CD8-positive, alpha-beta memory T cell (primary cell): ENCODE measurements around the gene SLC13A3. TPM values are rescaled to one million over a fixed set of nuclear protein-coding genes. Genes with fewer than 3 reads are reported as not detected.
A peak's percentile ranks its signal among the peaks of the same experiment; 100 is the strongest.

ENCODE experiments used
- CTCF ChIA-PET: fragments of 350-600 bp; sonication (Branson Sonifier 250); formaldehyde crosslinking; loops from one replicate; lab custom pipeline; 2021; ENCODE audit warnings: antibody characterized with exemption; lab: Charles Lee
- POLR2A ChIA-PET: fragments of 350-600 bp; sonication (Branson Sonifier 250); formaldehyde crosslinking; loops from one replicate; lab custom pipeline; 2021; ENCODE audit warnings: antibody characterized with exemption; lab: Charles Lee
- DNase-seq, 5 donors: peaks; one replicate each; pipeline versions ENCODE4 v3.0.0 to v3.0.0-alpha.2; 2020 to 2022; ENCODE audit warnings: mixed read lengths in 1 of 5
- H3K27ac ChIP-seq: one replicate; pipeline ENCODE4 v1.7.0; 2013; ENCODE audit warnings: low read depth, mild to moderate bottlenecking, low read length, moderate library complexity
- H3K27me3 ChIP-seq: 2 replicates; pipeline ENCODE4 v1.7.0; 2013; ENCODE audit warnings: low read length, mild to moderate bottlenecking; ENCODE audit not compliant: insufficient read depth, poor library complexity, severe bottlenecking
- H3K36me3 ChIP-seq: 2 replicates; pipeline ENCODE4 v1.7.0; 2013; ENCODE audit warnings: mild to moderate bottlenecking, low read length, moderate library complexity; ENCODE audit not compliant: insufficient read depth
- H3K4me1 ChIP-seq: 2 replicates; pipeline ENCODE4 v1.7.0; 2013; ENCODE audit warnings: mild to moderate bottlenecking, low read length, moderate library complexity; ENCODE audit not compliant: insufficient read depth
- H3K4me3 ChIP-seq: 2 replicates; pipeline ENCODE4 v1.7.0; 2013; ENCODE audit warnings: mild to moderate bottlenecking, low read length
- H3K9me3 ChIP-seq: 2 replicates; pipeline ENCODE4 v1.7.0; 2013; ENCODE audit warnings: mild to moderate bottlenecking, low read length
- H3K27ac Mint-ChIP-seq, 8 donors: one replicate each; pipeline ENCODE4 v1.8.0; 2020 to 2021; ENCODE audit warnings: mixed read lengths in 8 of 8, mild to moderate bottlenecking in 6 of 8, inconsistent platforms in 3 of 8, moderate library complexity in 3 of 8
- H3K27me3 Mint-ChIP-seq, 2 donors: one replicate each; pipeline ENCODE4 v1.8.0; 2020 to 2021; ENCODE audit warnings: mixed read lengths in 2 of 2, mild to moderate bottlenecking in 1 of 2, moderate library complexity in 1 of 2
- H3K36me3 Mint-ChIP-seq, 3 donors: one replicate each; pipeline ENCODE4 v1.8.0; 2020 to 2021; ENCODE audit warnings: mixed read lengths in 3 of 3, inconsistent platforms in 1 of 3, mild to moderate bottlenecking in 1 of 3
- H3K4me1 Mint-ChIP-seq, 3 donors: one replicate each; pipeline ENCODE4 v1.8.0; 2020 to 2021; ENCODE audit warnings: mixed read lengths in 3 of 3, inconsistent platforms in 1 of 3, mild to moderate bottlenecking in 1 of 3
- H3K4me3 Mint-ChIP-seq, 7 donors: one replicate each; pipeline ENCODE4 v1.8.0; 2020 to 2021; ENCODE audit warnings: mixed read lengths in 7 of 7, mild to moderate bottlenecking in 6 of 7, moderate library complexity in 4 of 7, inconsistent platforms in 2 of 7
- H3K9me3 Mint-ChIP-seq, 5 donors: one replicate each; pipeline ENCODE4 v1.8.0; 2020 to 2022; ENCODE audit warnings: mixed read lengths in 5 of 5, mild to moderate bottlenecking in 3 of 5, moderate library complexity in 2 of 5, inconsistent platforms in 1 of 5
- polyA plus RNA-seq: library from polyadenylated mRNA; unstranded; fragments of 300-500 nt; fragmentation: Illumina TruSeq; gene quantifications from one replicate; pipeline ENCODE4 v1.2.3, GENCODE V29; 2021
- total RNA-seq, 2 experiments: library from RNA; stranded (reverse); gene quantifications; one replicate each; pipeline ENCODE4 v1.2.3, GENCODE V29; 2021

Gene SLC13A3
- total and polyA plus RNA-seq, 3 experiments from 2014 or later: 0.11 TPM; not detected in 2

GRCh38 chr20:46543033-46543432 lies 108.2 kb downstream of the SLC13A3 start:
- Histone ChIP-seq H3K4me3 (no peak overlapping the region), H3K27ac (no peak overlapping the region), H3K27me3 (peaks cover 3% of the 10 kb centered on the region), H3K9me3 (no peaks in the 10 kb centered on the region), H3K4me1 (no peaks in the 10 kb centered on the region), H3K36me3 (no peaks in the 10 kb centered on the region)
- Mint-ChIP-seq H3K9me3 (no peaks in the 10 kb centered on the region), H3K27ac (peak overlapping the region in 1 of 8 donors; percentile 7), H3K4me3 (no peak overlapping the region), H3K4me1 (peaks cover 7 to 11% (median 10%) of the 10 kb centered on the region in 3 donors), H3K36me3 (no peaks in the 10 kb centered on the region), H3K27me3 (peaks cover 7 to 13% of the 10 kb centered on the region in 2 donors)
- POLR2A ChIA-PET: no interaction called here
- no peak for DNase-seq
- CTCF ChIA-PET: no interaction called here

- CTCF ChIA-PET: no interaction called here
- H3K9me3 Mint-ChIP-seq: no peaks in the 10 kb centered on the region
- DNase-seq: no peak
These were observed 109.9 kb downstream of the SLC13A3 start for GRCh38 chr20:46541229-46541935.

GRCh38 chr20:46539113-46539512 lies 112.1 kb downstream of the SLC13A3 start:
- Histone ChIP-seq H3K4me3 (no peak overlapping the region), H3K27me3 (peaks cover 3% of the 10 kb centered on the region), H3K9me3 (no peaks in the 10 kb centered on the region), H3K27ac (no peak overlapping the region), H3K4me1 (no peaks in the 10 kb centered on the region), H3K36me3 (no peaks in the 10 kb centered on the region)
- Mint-ChIP-seq H3K4me1 (no peaks in the 10 kb centered on the region), H3K4me3 (no peak overlapping the region), H3K9me3 (no peaks in the 10 kb centered on the region), H3K27ac (no peak overlapping the region), H3K27me3 (peaks cover 9 to 32% of the 10 kb centered on the region in 2 donors), H3K36me3 (no peaks in the 10 kb centered on the region)
- ChIA-PET CTCF (no interaction called here), POLR2A (no interaction called here)
- DNase-seq: no peak

More at GRCh38 chr20:46541229-46541935, 109.9 kb downstream of the SLC13A3 start:
- Histone ChIP-seq H3K36me3 (no peaks in the 10 kb centered on the region), H3K4me3 (no peak overlapping the region), H3K9me3 (no peaks in the 10 kb centered on the region), H3K4me1 (no peaks in the 10 kb centered on the region), H3K27me3 (peaks cover 3% of the 10 kb centered on the region), H3K27ac (no peak overlapping the region)
- H3K27ac Mint-ChIP-seq: no peak overlapping the region
- H3K4me3 Mint-ChIP-seq: no peak overlapping the region
- peaks cover 9 to 26% of the 10 kb centered on the region in 2 donors for H3K27me3 Mint-ChIP-seq
- H3K4me1 Mint-ChIP-seq: peaks cover 7 to 11% (median 10%) of the 10 kb centered on the region in 3 donors
- no peaks in the 10 kb centered on the region for H3K36me3 Mint-ChIP-seq
- POLR2A ChIA-PET: no interaction called here

DNA sequence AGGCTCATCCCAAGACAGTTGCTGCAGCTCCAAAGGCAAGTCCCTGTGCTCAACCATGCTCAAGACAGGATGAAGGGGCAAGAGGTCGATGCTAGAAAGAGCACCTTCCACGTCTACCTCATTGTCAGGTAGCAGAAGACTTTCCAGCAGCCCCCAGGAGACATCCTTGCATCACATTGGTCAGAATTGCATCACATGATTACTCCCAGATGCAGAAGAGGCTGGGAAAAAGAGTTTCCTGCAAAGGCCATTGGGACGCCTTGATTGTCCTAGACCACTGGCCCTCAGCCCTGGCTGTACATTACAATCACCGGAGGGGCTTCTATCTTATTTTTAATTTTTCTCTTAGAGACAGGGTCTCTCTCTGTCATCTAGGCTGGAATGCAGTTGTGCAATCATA lies 120.6 kb downstream of the SLC13A3 start:
- Histone ChIP-seq H3K4me1 (no peaks in the 10 kb centered on the region), H3K4me3 (no peak overlapping the region), H3K27ac (no peak overlapping the region), H3K36me3 (no peaks in the 10 kb centered on the region), H3K9me3 (no peaks in the 10 kb centered on the region), H3K27me3 (no peaks in the 10 kb centered on the region)
- Mint-ChIP-seq H3K9me3 (no peaks in the 10 kb centered on the region), H3K36me3 (peaks cover 0 to 2% (median 0%) of the 10 kb centered on the region in 3 donors), H3K27ac (no peak overlapping the region), H3K27me3 (peaks cover 2 to 16% of the 10 kb centered on the region in 2 donors), H3K4me1 (no peaks in the 10 kb centered on the region), H3K4me3 (no peak overlapping the region)
- ChIA-PET POLR2A (no interaction called here), CTCF (no interaction called here)
- no peak for DNase-seq

DNA sequence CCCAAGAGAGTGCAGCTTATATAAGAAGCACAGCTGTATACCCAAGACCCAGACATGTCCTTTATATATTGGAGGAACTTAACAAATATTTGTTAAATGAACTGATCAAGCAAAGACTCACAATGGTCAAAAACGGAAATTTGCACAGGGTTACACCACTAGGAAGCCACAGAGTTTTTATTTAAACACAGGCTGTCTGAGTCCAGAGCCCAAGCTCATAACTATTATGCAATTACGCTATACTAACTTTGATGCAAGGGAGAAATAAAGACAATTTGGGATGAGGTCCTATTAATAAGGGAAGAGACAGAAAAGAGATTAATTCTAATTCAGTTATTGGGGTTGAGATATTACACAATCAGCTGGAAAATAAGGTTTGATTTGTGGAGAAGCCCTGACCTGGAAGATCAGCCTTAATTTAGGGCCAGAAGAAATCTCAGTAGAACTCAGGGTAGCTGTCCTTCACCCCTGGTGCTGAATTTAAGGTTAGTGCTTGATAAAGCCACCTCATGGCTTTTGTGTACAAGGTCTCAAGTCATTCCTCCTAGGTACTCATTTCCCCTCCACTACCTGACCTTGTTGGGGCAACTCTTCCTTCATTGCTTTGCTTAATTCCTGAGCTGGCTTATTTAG lies 127.4 kb downstream of the SLC13A3 start:
- no peaks in the 10 kb centered on the region for H3K4me1 Mint-ChIP-seq
- CTCF ChIA-PET: interaction anchor here (4.0 kb wide), 1 partner anchor 159 kb away, joined by 10 read pairs; no protein-coding TSS in a partner anchor
- POLR2A ChIA-PET: no interaction called here
- Histone ChIP-seq H3K27me3 (peaks cover 4% of the 10 kb centered on the region), H3K9me3 (no peaks in the 10 kb centered on the region), H3K4me1 (no peaks in the 10 kb centered on the region), H3K36me3 (no peaks in the 10 kb centered on the region), H3K27ac (no peak overlapping the region), H3K4me3 (no peak overlapping the region)
- DNase-seq: no peak
- H3K9me3 Mint-ChIP-seq: no peaks in the 10 kb centered on the region
- H3K27me3 Mint-ChIP-seq: peaks cover 2 to 11% of the 10 kb centered on the region in 2 donors
- H3K36me3 Mint-ChIP-seq: no peaks in the 10 kb centered on the region
- no peak overlapping the region for H3K27ac Mint-ChIP-seq
- no peak overlapping the region for H3K4me3 Mint-ChIP-seq

DNA sequence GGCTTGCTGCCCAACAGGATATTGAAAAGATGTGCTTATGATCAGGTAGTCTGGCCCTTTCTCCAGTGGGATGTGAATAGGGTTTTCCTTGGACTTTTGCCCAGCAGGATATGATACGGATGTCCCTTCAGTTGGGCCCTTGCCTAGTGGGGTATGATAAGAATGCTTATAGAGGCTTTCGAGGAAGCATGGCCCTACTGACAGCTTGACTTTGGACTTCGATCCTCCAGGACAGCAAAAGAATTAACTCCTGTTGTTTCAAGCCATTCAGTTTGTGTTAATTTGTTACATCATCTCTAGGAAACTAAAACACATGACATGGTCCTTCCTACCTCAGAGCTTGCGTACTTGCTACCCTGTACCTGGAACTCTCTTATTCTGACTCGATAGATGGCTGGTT lies 128.2 kb downstream of the SLC13A3 start:
- Mint-ChIP-seq H3K4me1 (no peaks in the 10 kb centered on the region), H3K9me3 (no peaks in the 10 kb centered on the region), H3K36me3 (no peaks in the 10 kb centered on the region), H3K4me3 (no peak overlapping the region), H3K27ac (no peak overlapping the region), H3K27me3 (peaks cover 3 to 13% of the 10 kb centered on the region in 2 donors)
- POLR2A ChIA-PET: no interaction called here
- Histone ChIP-seq H3K4me3 (no peak overlapping the region), H3K36me3 (no peaks in the 10 kb centered on the region), H3K4me1 (no peaks in the 10 kb centered on the region), H3K27me3 (peaks cover 4% of the 10 kb centered on the region), H3K9me3 (no peaks in the 10 kb centered on the region), H3K27ac (no peak overlapping the region)
- DNase-seq: no peak
- CTCF ChIA-PET: interaction anchor here (4.0 kb wide), 1 partner anchor 159 kb away, joined by 10 read pairs; no protein-coding TSS in a partner anchor

DNA sequence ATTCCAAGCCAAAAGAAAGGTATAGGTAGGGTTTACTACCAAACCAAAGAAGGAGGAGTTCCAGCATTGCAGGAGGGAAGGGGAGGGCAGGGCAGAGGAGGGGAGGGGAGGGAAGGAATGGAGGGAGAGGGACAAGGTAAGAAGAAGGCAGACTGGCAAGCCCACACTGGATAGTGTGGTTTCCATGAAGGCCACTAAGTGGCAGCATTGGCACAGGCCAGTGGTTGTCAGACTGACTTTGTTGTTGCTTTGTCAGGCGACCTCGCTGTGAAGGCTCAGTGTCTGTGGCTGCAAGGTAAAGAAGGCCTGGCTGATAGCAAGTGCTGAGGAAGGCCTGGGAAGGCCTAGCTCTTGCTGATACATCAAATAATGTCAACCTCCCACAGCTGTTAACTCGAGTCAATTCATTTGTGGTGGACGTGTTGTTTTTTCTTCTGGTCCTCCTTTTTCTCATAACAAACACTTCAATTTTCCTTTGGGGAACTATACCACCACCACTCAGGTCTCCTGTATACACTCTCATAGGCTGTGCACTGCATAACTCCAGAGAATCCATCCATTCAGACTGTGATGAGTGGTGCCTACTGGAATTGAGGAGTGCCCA lies 130.2 kb downstream of the SLC13A3 start:
- POLR2A ChIA-PET: no interaction called here
- H3K4me3 Mint-ChIP-seq: no peak overlapping the region
- CTCF ChIA-PET: interaction anchor here (1.0 to 4.0 kb wide), 3 partner anchors 31 to 161 kb away, joined by 3 to 10 read pairs (median 9); no protein-coding TSS in a partner anchor
- H3K4me1 ChIP-seq: no peaks in the 10 kb centered on the region
- no peak overlapping the region for H3K27ac Mint-ChIP-seq
- no peak overlapping the region for H3K4me3 ChIP-seq
- H3K36me3 ChIP-seq: no peaks in the 10 kb centered on the region
- no peaks in the 10 kb centered on the region for H3K9me3 Mint-ChIP-seq
- no peak overlapping the region for H3K27ac ChIP-seq
- peaks cover 4% of the 10 kb centered on the region for H3K27me3 ChIP-seq
- no peaks in the 10 kb centered on the region for H3K9me3 ChIP-seq
- H3K36me3 Mint-ChIP-seq: no peaks in the 10 kb centered on the region
- peaks cover 11 to 14% of the 10 kb centered on the region in 2 donors for H3K27me3 Mint-ChIP-seq
- no peaks in the 10 kb centered on the region for H3K4me1 Mint-ChIP-seq
- peak; percentile 15 to 64 (median 21) for DNase-seq

DNA sequence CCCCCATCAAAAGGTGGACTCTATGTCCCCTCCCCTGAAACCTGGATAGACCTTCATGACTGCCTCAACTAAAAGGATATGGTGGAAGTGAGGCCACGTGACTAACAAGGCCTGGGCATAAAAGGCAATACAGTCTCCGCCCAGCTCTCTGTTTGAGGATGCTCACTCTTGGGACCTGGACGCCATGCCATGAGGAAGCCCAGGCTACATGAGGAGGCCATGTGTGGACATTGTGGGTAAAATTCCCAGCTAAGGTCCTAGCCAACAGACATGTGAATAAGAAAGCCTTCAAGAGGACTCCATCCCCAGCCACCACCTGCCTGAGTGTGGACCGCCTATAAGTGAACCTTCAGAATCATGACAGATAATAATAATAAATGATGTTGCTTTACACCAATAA lies 130.7 kb downstream of the SLC13A3 start:
- CTCF ChIA-PET: interaction anchor here (0.7 to 4.0 kb wide), 5 partner anchors 8 to 162 kb away, joined by 3 to 10 read pairs (median 6); no protein-coding TSS in a partner anchor
- H3K27me3 ChIP-seq: peaks cover 4% of the 10 kb centered on the region
- H3K9me3 Mint-ChIP-seq: no peaks in the 10 kb centered on the region
- H3K27me3 Mint-ChIP-seq: peaks cover 14 to 17% of the 10 kb centered on the region in 2 donors
- no peak overlapping the region for H3K27ac Mint-ChIP-seq
- POLR2A ChIA-PET: no interaction called here
- no peak overlapping the region for H3K4me3 Mint-ChIP-seq
- H3K4me3 ChIP-seq: no peak overlapping the region
- H3K4me1 ChIP-seq: no peaks in the 10 kb centered on the region
- no peaks in the 10 kb centered on the region for H3K36me3 Mint-ChIP-seq
- H3K36me3 ChIP-seq: no peaks in the 10 kb centered on the region
- no peak for DNase-seq
- H3K4me1 Mint-ChIP-seq: no peaks in the 10 kb centered on the region
- no peak overlapping the region for H3K27ac ChIP-seq
- no peaks in the 10 kb centered on the region for H3K9me3 ChIP-seq
